Measurements from ENCODE around the gene LDB1. TPM values are rescaled to one million over a fixed set of nuclear protein-coding genes. Genes with fewer than 3 reads are reported as not detected.

The LDB1 gene
- total and polyA plus RNA-seq, 2 of the 13 experiments (the other 11 are each of a cell fraction or from before 2014, with no cell fraction given) = 17.2 to 45.5 TPM

- TF ChIP-seq FOXM1 (CRISPR knock-in tag; IDR thresholded peaks at IDR 0.05) (no peak), KIAA2018 (CRISPR knock-in tag; IDR thresholded peaks at IDR 0.05; ENCODE audit: borderline replicate concordance) (no peak), GMEB2 (CRISPR knock-in tag; IDR thresholded peaks at IDR 0.05; ENCODE audit: low read depth) (peak; percentile 65; the same call in 1 of the 2 replicates), EEA1 (CRISPR knock-in tag; IDR thresholded peaks at IDR 0.05; ENCODE audit: borderline replicate concordance) (peak; percentile 68; the same call in 1 of the 2 replicates), ZSCAN25 (CRISPR knock-in tag; IDR thresholded peaks at IDR 0.05) (peak; percentile 36; the same call in 1 of the 2 replicates), ZNF749 (CRISPR knock-in tag; IDR thresholded peaks at IDR 0.05; ENCODE audit: borderline replicate concordance) (peak; percentile 11; the same call in 1 of the 2 replicates), JARID2 (CRISPR knock-in tag; IDR thresholded peaks at IDR 0.05; ENCODE audit: insufficient replicate concordance) (peak; percentile 59), ZBTB2 (CRISPR knock-in tag; IDR thresholded peaks at IDR 0.05; ENCODE audit: low read depth) (no peak), FOSL2 (CRISPR knock-in tag; IDR thresholded peaks at IDR 0.05) (peak; percentile 44; the same call in 1 of the 2 replicates), NCOA2 (CRISPR knock-in tag; IDR thresholded peaks at IDR 0.05) (peak; percentile 57), DPF2 (CRISPR knock-in tag; IDR thresholded peaks at IDR 0.05; ENCODE audit: borderline replicate concordance, low read depth) (no peak), TBP (CRISPR knock-in tag; IDR thresholded peaks at IDR 0.05) (peak; percentile 94; the same call in 1 of the 2 replicates), ZNF414 (CRISPR knock-in tag; IDR thresholded peaks at IDR 0.05) (no peak; the same call in 1 of the 2 replicates), SNAI1 (CRISPR knock-in tag; IDR thresholded peaks at IDR 0.05; ENCODE audit: borderline replicate concordance) (no peak)
- TF ChIP-seq, protein P1, sequence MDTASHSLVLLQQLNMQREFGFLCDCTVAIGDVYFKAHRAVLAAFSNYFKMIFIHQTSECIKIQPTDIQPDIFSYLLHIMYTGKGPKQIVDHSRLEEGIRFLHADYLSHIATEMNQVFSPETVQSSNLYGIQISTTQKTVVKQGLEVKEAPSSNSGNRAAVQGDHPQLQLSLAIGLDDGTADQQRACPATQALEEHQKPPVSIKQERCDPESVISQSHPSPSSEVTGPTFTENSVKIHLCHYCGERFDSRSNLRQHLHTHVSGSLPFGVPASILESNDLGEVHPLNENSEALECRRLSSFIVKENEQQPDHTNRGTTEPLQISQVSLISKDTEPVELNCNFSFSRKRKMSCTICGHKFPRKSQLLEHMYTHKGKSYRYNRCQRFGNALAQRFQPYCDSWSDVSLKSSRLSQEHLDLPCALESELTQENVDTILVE (CRISPR knock-in tag; IDR thresholded peaks at IDR 0.05) = peak; percentile 74; the same call in 1 of the 2 replicates
Observed at GRCh38 chr10:102132563-102133372, 12.6 kb upstream of the LDB1 start, which contains the start of gene PPRC1 (continued).
